CD4-positive, alpha-beta T cell treated with Interleukin-4 for 1 hour (primary cell): ENCODE data around the gene MBD6.
"Not testable (repeated sequence)": the region's sequence is repeated elsewhere in the genome, so short reads cannot be mapped to it uniquely, and the experiment has no call there.

ENCODE experiments used
- DNase-seq, 2 donors: peaks; one replicate each; pipeline ENCODE4 v3.0.0-alpha.2; 2020 to 2022

Gene MBD6

GRCh38 chr12:57490126-57490525, 32.5 kb upstream of the MBD6 start:
- DNase-seq: no peak

GRCh38 chr12:57491393-57492280, 31.0 kb upstream of the MBD6 start:
- DNase-seq: no peak

- DNase-seq: not testable (repeated sequence)
Measured at GRCh38 chr12:57495051-57495701, 27.4 kb upstream of the MBD6 start.

- DNase-seq: no peak
Measured at GRCh38 chr12:57496822-57497221, 25.8 kb upstream of the MBD6 start.

- no peak for DNase-seq
Measured at GRCh38 chr12:57497223-57498131, 25.1 kb upstream of the MBD6 start.

- DNase-seq: no peak
Measured at GRCh38 chr12:57498132-57498502, 24.5 kb upstream of the MBD6 start.

- DNase-seq: no peak
Measured at GRCh38 chr12:57498571-57498970, 24.1 kb upstream of the MBD6 start.

- no peak for DNase-seq
Measured at GRCh38 chr12:57500213-57500612, 22.4 kb upstream of the MBD6 start.

- DNase-seq: not testable (repeated sequence)
Measured at GRCh38 chr12:57502311-57502969, 20.2 kb upstream of the MBD6 start.

- not testable (repeated sequence) for DNase-seq
Measured at GRCh38 chr12:57506541-57506940, 16.1 kb upstream of the MBD6 start.

GRCh38 chr12:57507796-57508195, 14.8 kb upstream of the MBD6 start:
- not testable (repeated sequence) for DNase-seq

GRCh38 chr12:57511161-57511560, 11.5 kb upstream of the MBD6 start:
- DNase-seq: no peak

GRCh38 chr12:57511588-57512325, 10.9 kb upstream of the MBD6 start:
- no peak for DNase-seq

- DNase-seq: no peak
Measured at GRCh38 chr12:57512665-57513064, 10.0 kb upstream of the MBD6 start.

GRCh38 chr12:57513266-57513665, 9.4 kb upstream of the MBD6 start:
- DNase-seq: no peak

GRCh38 chr12:57513677-57514076, 8.9 kb upstream of the MBD6 start:
- DNase-seq: not testable (repeated sequence)

GRCh38 chr12:57514246-57514645, 8.4 kb upstream of the MBD6 start:
- DNase-seq: not testable (repeated sequence)

- DNase-seq: no peak
Measured at GRCh38 chr12:57514720-57515407, 7.8 kb upstream of the MBD6 start.

- no peak for DNase-seq
Measured at GRCh38 chr12:57515408-57515933, 7.2 kb upstream of the MBD6 start.

GRCh38 chr12:57515934-57516541, 6.6 kb upstream of the MBD6 start:
- DNase-seq: no peak
